Rectal smooth muscle tissue (tissue), 1 donor: Measurements from ENCODE around the gene VTI1A.
"Not testable (repeated sequence)": the region's sequence is repeated elsewhere in the genome, so short reads cannot be mapped to it uniquely, and the experiment has no call there.

ENCODE experiments used
- H3K27ac ChIP-seq: one replicate; pipeline ENCODE4 v1.7.0; 2013; ENCODE audit warnings: low read depth, low read length, inconsistent platforms
- H3K27me3 ChIP-seq: one replicate; pipeline ENCODE4 v1.7.0; 2013; ENCODE audit warnings: low read length; ENCODE audit not compliant: control insufficient read depth, insufficient read depth
- H3K36me3 ChIP-seq: one replicate; pipeline ENCODE4 v1.7.0; 2013; ENCODE audit warnings: low read length; ENCODE audit not compliant: control insufficient read depth, insufficient read depth
- H3K4me1 ChIP-seq: one replicate; pipeline ENCODE4 v1.7.0; 2013; ENCODE audit warnings: low read length; ENCODE audit not compliant: control insufficient read depth, insufficient read depth
- H3K4me3 ChIP-seq: one replicate; pipeline ENCODE4 v1.7.0; 2013; ENCODE audit warnings: low read length
- H3K9ac ChIP-seq: one replicate; pipeline ENCODE4 v1.7.0; 2013; ENCODE audit warnings: low read length

Gene VTI1A

DNA sequence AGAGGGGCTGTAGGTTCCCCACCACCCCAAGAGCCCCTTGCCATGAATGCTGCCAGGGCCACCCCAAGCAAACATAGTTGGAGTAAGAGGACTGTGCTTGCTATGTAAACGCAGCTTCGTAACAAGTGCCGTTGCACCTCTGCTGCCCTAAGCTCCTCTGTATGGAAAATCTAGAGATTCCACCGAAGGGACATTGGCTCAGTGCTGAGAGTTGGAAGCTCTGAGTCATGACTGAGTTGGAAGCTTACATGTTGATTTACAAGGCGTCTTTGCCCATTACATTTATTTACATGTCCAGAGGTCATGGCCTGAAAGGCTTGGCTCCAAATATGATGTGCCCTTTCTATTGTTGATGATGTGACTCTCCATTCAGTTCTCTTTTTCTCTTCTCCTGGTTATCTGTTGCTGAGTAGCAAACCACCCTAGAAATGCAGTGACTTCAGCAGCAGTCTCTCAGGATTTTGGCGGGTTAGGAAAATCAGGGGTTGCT lies 270.0 kb downstream of the VTI1A start:
- H3K27ac ChIP-seq = no peak overlapping the region
- H3K9ac ChIP-seq = no peak overlapping the region
- H3K36me3 ChIP-seq = no peaks in the 10 kb centered on the region
- no peaks in the 10 kb centered on the region for H3K27me3 ChIP-seq
- H3K4me3 ChIP-seq = no peak overlapping the region
- no peaks in the 10 kb centered on the region for H3K4me1 ChIP-seq

DNA sequence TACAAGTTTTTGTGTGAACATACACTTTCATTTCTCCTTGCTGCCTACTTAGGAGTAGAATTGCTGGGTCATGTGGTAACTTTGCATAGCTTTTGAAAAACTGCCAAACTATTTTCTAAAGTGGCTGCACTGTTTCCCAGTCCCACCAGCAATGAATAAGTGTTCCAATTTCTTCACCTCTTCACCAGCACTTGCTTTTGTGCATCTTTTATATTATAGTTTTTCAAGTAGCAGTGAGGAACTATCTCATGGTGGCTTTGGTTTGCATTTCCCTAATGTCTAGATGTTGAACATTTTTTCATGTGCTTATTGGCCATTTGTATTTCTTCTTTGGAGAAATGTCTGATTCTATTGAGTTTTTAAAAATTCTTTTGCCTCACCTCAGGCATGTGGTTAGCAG lies 273.2 kb downstream of the VTI1A start:
- Histone ChIP-seq H3K27me3 (no peaks in the 10 kb centered on the region), H3K4me1 (no peaks in the 10 kb centered on the region), H3K9ac (no peak overlapping the region), H3K36me3 (no peaks in the 10 kb centered on the region), H3K27ac (no peak overlapping the region), H3K4me3 (no peak overlapping the region)

DNA sequence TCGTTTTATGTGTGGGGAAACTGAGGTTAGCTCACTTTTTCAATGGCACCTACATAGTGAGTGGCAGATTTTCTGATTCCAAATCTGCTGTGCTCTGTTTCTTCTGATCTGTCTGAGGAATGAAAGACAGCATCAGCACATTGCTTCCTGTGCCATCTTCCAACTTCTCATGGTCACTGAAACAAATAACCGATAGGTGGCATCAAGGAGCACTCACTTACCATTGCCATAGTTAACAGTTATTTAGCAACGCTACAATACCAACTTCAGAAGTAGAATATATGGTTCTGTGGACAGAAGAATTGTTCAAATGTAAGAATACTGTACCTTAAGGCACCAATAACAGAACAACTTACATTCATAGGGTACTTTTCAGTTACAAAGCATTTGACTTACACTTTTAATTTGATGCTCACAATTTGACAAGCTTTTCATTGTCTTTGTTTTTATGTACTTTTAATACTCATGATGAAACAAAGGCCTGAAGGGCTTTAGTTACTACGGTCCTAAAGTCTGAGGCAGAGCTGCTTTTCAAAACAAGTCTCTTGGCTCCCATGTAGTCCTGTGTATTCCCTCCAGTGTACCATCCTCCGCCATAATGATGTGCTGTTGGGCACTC lies 274.2 kb downstream of the VTI1A start:
- Histone ChIP-seq H3K27ac (no peak overlapping the region), H3K4me3 (no peak overlapping the region)

GRCh38 chr10:112722758-112723157 lies 275.7 kb downstream of the VTI1A start:
- Histone ChIP-seq H3K4me1 (no peaks in the 10 kb centered on the region), H3K27me3 (no peaks in the 10 kb centered on the region), H3K27ac (no peak overlapping the region), H3K9ac (no peak overlapping the region), H3K4me3 (no peak overlapping the region), H3K36me3 (no peaks in the 10 kb centered on the region)

More for the DNA sequence above, 274.2 kb downstream of the VTI1A start:
- Histone ChIP-seq H3K36me3 (no peaks in the 10 kb centered on the region), H3K27me3 (no peaks in the 10 kb centered on the region), H3K9ac (no peak overlapping the region), H3K4me1 (no peaks in the 10 kb centered on the region)

GRCh38 chr10:112723876-112724275 lies 276.9 kb downstream of the VTI1A start:
- Histone ChIP-seq H3K4me3 (no peak overlapping the region), H3K27me3 (no peaks in the 10 kb centered on the region), H3K36me3 (no peaks in the 10 kb centered on the region), H3K4me1 (no peaks in the 10 kb centered on the region), H3K27ac (no peak overlapping the region), H3K9ac (no peak overlapping the region)

GRCh38 chr10:112724404-112724991 lies 277.5 kb downstream of the VTI1A start:
- H3K4me1 ChIP-seq = no peaks in the 10 kb centered on the region
- no peak overlapping the region for H3K4me3 ChIP-seq
- no peak overlapping the region for H3K27ac ChIP-seq
- no peak overlapping the region for H3K9ac ChIP-seq
- H3K27me3 ChIP-seq = no peaks in the 10 kb centered on the region
- no peaks in the 10 kb centered on the region for H3K36me3 ChIP-seq

- H3K27ac ChIP-seq = no peak overlapping the region
- H3K4me3 ChIP-seq = no peak overlapping the region
- no peaks in the 10 kb centered on the region for H3K27me3 ChIP-seq
- H3K4me1 ChIP-seq = no peaks in the 10 kb centered on the region
- H3K9ac ChIP-seq = no peak overlapping the region
- H3K36me3 ChIP-seq = no peaks in the 10 kb centered on the region
These were observed 281.3 kb downstream of the VTI1A start for GRCh38 chr10:112728118-112728883.

GRCh38 chr10:112728997-112729396 lies 282.0 kb downstream of the VTI1A start:
- H3K36me3 ChIP-seq = no peaks in the 10 kb centered on the region
- no peaks in the 10 kb centered on the region for H3K4me1 ChIP-seq
- H3K27me3 ChIP-seq = no peaks in the 10 kb centered on the region
- no peak overlapping the region for H3K27ac ChIP-seq
- no peak overlapping the region for H3K4me3 ChIP-seq
- no peak overlapping the region for H3K9ac ChIP-seq

DNA sequence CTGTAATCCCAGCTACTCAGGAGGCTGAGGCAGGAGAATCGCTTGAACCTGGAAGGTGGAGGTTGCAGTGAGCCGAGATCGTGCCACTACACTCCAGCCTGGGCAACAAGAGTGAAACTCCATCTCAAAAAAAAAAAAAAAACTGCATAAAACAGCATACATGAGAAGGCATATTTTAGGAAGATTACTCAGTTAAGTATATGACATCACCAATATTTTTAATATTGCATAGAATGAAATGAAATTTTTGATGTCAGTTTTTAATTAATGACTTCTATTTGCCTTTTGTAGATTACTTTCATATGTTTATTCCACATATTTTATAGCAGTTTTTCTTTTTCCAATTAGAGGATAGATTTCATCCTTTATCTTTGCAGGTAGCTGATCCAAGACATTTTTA lies 284.4 kb downstream of the VTI1A start:
- H3K4me3 ChIP-seq, H3K27ac ChIP-seq, H3K9ac ChIP-seq, H3K4me1 ChIP-seq, H3K27me3 ChIP-seq, H3K36me3 ChIP-seq: not testable (repeated sequence)

DNA sequence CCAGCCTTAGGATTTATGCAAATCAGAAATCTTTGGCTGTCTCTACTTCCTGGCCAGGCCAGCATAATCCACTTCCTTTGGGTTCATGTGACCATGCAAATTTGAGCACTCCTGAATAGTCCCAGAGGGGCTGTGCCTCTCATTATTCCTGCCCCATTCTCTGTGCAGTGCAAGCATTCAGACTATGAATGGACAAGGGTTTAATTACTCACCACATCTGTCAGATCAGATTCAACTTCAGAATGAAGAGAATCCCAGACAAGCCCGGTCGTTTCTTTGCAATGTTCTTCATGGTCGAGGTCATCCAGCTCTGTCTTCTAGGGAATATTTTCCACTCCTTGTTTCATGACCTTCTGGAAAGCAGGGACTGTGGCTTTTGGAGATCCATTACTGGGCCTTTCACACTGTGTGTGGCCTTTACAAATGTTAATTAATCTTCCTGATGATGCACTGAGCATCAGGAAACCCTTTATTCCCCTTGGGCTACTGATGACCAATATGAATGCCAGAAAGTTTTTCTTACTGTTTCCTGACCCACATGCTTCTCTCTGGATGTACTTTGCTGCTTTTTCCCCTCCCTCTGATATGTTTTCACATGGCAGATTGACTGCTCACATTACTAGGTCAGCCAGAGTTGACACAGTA lies 285.4 kb downstream of the VTI1A start:
- H3K9ac ChIP-seq = no peak overlapping the region
- H3K4me1 ChIP-seq = no peaks in the 10 kb centered on the region
- H3K27ac ChIP-seq = no peak overlapping the region
- H3K36me3 ChIP-seq = no peaks in the 10 kb centered on the region
- no peaks in the 10 kb centered on the region for H3K27me3 ChIP-seq
- H3K4me3 ChIP-seq = no peak overlapping the region

DNA sequence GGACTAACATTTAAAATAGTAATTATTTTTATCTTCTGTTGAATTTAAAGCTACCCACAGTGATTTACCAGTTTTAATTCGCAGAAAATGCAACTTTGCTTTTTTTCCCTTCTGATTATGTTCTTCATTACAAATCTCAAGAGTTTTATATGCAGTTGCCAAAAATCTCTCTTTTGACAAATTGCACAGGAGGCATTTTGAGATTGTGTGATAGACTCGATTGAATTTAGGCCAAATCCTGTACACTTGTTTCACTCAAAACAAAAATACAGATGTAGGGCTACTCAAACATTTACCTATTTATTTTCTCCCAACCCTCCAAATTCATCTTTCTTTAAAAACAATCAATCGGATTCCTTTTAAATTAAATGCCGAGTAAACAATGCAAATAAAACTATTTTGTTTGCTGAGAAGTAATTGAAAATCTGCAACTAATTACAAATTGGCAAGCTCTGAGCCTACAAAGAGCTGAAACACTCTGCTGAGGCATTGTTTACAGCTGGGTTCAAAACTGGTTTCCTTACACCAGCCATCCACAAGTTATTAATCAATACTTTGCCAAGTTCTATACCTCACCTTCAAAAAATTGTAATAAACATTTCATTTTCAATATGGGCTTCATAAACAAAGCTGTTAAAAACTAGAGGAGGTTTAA lies 288.2 kb downstream of the VTI1A start:
- Histone ChIP-seq H3K4me1 (no peaks in the 10 kb centered on the region), H3K27ac (no peak overlapping the region), H3K27me3 (no peaks in the 10 kb centered on the region), H3K36me3 (no peaks in the 10 kb centered on the region), H3K4me3 (no peak overlapping the region), H3K9ac (no peak overlapping the region)
